Measurements from ENCODE around the gene SPRING1. TPM values are rescaled to one million over a fixed set of nuclear protein-coding genes. Genes with fewer than 3 reads are reported as not detected.

Gene SPRING1
- total and polyA plus RNA-seq, 2 of the 13 experiments (the other 11 are each of a cell fraction or from before 2014, with no cell fraction given) = 20.0 to 51.8 TPM

GRCh38 chr12:116737774-116738657 lies at the start of gene SPRING1, which contains the start of gene RNFT2 (continued):
- TF ChIP-seq POLR2A (IDR thresholded peaks at IDR 0.05; ENCODE audit: insufficient read depth in 1 of 2, low read depth in 2 of 2, low read length in 2 of 2) (peak; percentile 64 to 80; a peak in 3 of 4 replicates), ATRX (CRISPR knock-in tag; IDR thresholded peaks at IDR 0.05; ENCODE audit: borderline replicate concordance) (no peak), PREB (CRISPR knock-in tag; IDR thresholded peaks at IDR 0.05) (no peak), ZBTB40 (IDR thresholded peaks at IDR 0.05) (no peak), ZBTB40 (CRISPR knock-in tag; IDR thresholded peaks at IDR 0.05) (peak; percentile 37; the same call in 1 of the 2 replicates), ZNF496 (CRISPR knock-in tag; IDR thresholded peaks at IDR 0.05; ENCODE audit: insufficient replicate concordance) (no peak), ZNF782 (CRISPR knock-in tag; IDR thresholded peaks at IDR 0.05; ENCODE audit: borderline replicate concordance) (peak; percentile 78; the same call in 1 of the 2 replicates), ZHX2 (IDR thresholded peaks at IDR 0.05; ENCODE audit: low read depth) (no peak), ZHX2 (CRISPR knock-in tag; IDR thresholded peaks at IDR 0.05; ENCODE audit: borderline replicate concordance) (no peak), ZNF557 (CRISPR knock-in tag; IDR thresholded peaks at IDR 0.05) (no peak; the same call in 1 of the 2 replicates), MAFK (conservative IDR thresholded peaks at IDR 0.05 in 1 of 2, IDR thresholded peaks at IDR 0.05 in 1 of 2; ENCODE audit: low read length in 2 of 2) (no peak)

Measured in HepG2 (cell line).